Vagina (tissue), 2 donors: ENCODE data around the gene ITK. TPM values are rescaled to one million over a fixed set of nuclear protein-coding genes. Genes with fewer than 3 reads are reported as not detected.

Source experiments
- DNase-seq, 2 donors: peaks; one replicate each; pipeline ENCODE4 v3.0.0-alpha.2; 2017; ENCODE audit errors: extremely low spot score in 2 of 2
- H3K27ac ChIP-seq: fragments of 200-600 bp; sonication (generic); one replicate; pipeline ENCODE4 v1.5.1; 2019
- H3K27me3 ChIP-seq: fragments of 200-600 bp; sonication (generic); one replicate; pipeline ENCODE4 v1.5.1; 2019
- H3K36me3 ChIP-seq, 2 donors: fragments of 200-600 bp; sonication (generic); one replicate each; pipeline ENCODE4 v1.5.1; 2017 to 2019
- H3K4me1 ChIP-seq: fragments of 200-600 bp; sonication (generic); one replicate; pipeline ENCODE4 v1.5.1; 2019
- H3K4me3 ChIP-seq, 2 donors: fragments of 200-600 bp; sonication (generic); 1 replicate in 1 of 2; 2 replicates in 1 of 2; pipeline ENCODE4 v1.5.1; 2016 to 2019
- H3K9me3 ChIP-seq: fragments of 200-600 bp; sonication (generic); one replicate; pipeline ENCODE4 v1.5.1; 2019
- CTCF ChIP-seq, 3 experiments: fragments of 450-650 bp in 2 of 3; fragments of 200-600 bp in 1 of 3; sonication (generic) in 1 of 3; IDR thresholded peaks; one replicate each; pipeline ENCODE4 v1.5.1; 2017 to 2019; ENCODE audit warnings: antibody characterized with exemption in 3 of 3, mild to moderate bottlenecking in 2 of 3, moderate library complexity in 2 of 3
- POLR2A ChIP-seq, 2 donors: fragments of 450-650 bp; IDR thresholded peaks; one replicate each; pipeline ENCODE4 v1.6.1; 2017; ENCODE audit warnings: antibody characterized with exemption in 2 of 2, mild to moderate bottlenecking in 2 of 2, moderate library complexity in 2 of 2
- POLR2AphosphoS5 ChIP-seq, 2 donors: sonication (generic); formaldehyde crosslinking; IDR thresholded peaks; one replicate each; pipeline ENCODE4 v1.9.0; 2017; ENCODE audit warnings: antibody characterized with exemption in 2 of 2, mild to moderate bottlenecking in 2 of 2, low read depth in 1 of 2; ENCODE audit not compliant: insufficient read depth in 1 of 2
- intact Hi-C: fragments of 100-400 bp; cut with DNase I; formaldehyde crosslinking; loops from one replicate; pipeline ENCODE4 v1.15.1; 2023
- total RNA-seq: library from RNA; depleted of rRNA; stranded (reverse); fragments of >200 nt; gene quantifications from one replicate; pipeline ENCODE4 v1.2.3, GENCODE V29; 2016

ITK gene
- total RNA-seq, 1 donor from 2014 or later, result 15.7 TPM

- H3K4me1 ChIP-seq, result no peaks in the 10 kb centered on the region
- H3K36me3 ChIP-seq, result no peaks in the 10 kb centered on the region
- intact Hi-C loops, result no loop called here
- H3K27me3 ChIP-seq, result no peaks in the 10 kb centered on the region
- H3K27ac ChIP-seq, result no peak overlapping the region
- TF ChIP-seq POLR2AphosphoS5 (IDR thresholded peaks at IDR 0.05; ENCODE audit: insufficient read depth in 1 of 2, low read depth in 1 of 2) (no peak), CTCF (IDR thresholded peaks at IDR 0.05) (no peak), POLR2A (IDR thresholded peaks at IDR 0.05) (no peak)
- no peak overlapping the region for H3K4me3 ChIP-seq
- no peak for DNase-seq
- H3K9me3 ChIP-seq, result no peaks in the 10 kb centered on the region
These were observed 104.0 kb downstream of the ITK start for GRCh38 chr5:157284458-157285212.

DNA sequence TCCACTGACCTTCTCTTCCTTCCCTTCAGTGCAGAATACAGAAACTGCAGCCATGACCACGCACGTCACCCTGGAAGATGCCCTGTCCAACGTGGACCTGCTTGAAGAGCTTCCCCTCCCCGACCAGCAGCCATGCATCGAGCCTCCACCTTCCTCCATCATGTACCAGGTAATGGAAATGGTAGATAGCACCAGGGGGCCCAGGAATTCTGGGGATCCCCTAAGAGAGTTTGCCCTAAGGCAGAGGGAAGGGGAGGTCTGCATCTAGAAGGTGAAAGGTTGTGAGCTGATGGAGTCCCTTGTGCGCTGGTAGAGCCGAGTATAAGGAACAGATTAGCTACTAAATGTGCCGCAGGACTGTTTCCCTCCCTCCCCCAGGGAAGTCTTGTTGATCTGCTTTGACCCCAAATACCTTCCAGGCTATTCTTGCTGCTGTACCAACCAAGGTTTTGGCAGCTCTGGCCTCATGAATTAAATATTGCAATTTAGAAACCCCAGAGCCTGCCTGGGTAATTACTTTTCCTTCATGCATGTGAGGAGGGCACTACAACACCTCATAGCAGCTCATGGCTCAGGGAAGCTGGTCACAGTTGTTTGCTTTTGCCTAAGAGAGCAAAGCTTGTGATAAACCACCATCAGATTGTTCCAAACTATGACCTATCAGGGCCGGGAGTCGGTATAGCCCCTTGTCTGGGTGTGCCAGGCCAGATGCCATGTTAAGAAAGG, 104.8 kb downstream of the ITK start:
- DNase-seq, result peak in 1 of 2 donors; percentile 71
- H3K27ac ChIP-seq, result no peak overlapping the region
- H3K4me1 ChIP-seq, result no peaks in the 10 kb centered on the region
- no peak overlapping the region for H3K4me3 ChIP-seq
- no peaks in the 10 kb centered on the region for H3K36me3 ChIP-seq
- intact Hi-C loops, result no loop called here
- TF ChIP-seq POLR2AphosphoS5 (IDR thresholded peaks at IDR 0.05; ENCODE audit: insufficient read depth in 1 of 2, low read depth in 1 of 2) (no peak), CTCF (IDR thresholded peaks at IDR 0.05) (no peak), POLR2A (IDR thresholded peaks at IDR 0.05) (no peak)
- H3K27me3 ChIP-seq, result no peaks in the 10 kb centered on the region
- no peaks in the 10 kb centered on the region for H3K9me3 ChIP-seq

GRCh38 chr5:157286761-157287211, 106.1 kb downstream of the ITK start:
- Histone ChIP-seq H3K4me3 (no peak overlapping the region), H3K9me3 (no peaks in the 10 kb centered on the region), H3K27me3 (no peaks in the 10 kb centered on the region), H3K4me1 (no peaks in the 10 kb centered on the region), H3K36me3 (no peaks in the 10 kb centered on the region), H3K27ac (no peak overlapping the region)
- no peak for TF ChIP-seq POLR2A (IDR thresholded peaks at IDR 0.05)
- no peak for TF ChIP-seq CTCF (IDR thresholded peaks at IDR 0.05)
- TF ChIP-seq POLR2AphosphoS5 (IDR thresholded peaks at IDR 0.05; ENCODE audit: insufficient read depth in 1 of 2, low read depth in 1 of 2), result no peak
- intact Hi-C loops, result no loop called here
- peak in 1 of 2 donors; percentile 64 for DNase-seq

- Histone ChIP-seq H3K9me3 (no peaks in the 10 kb centered on the region), H3K4me1 (no peaks in the 10 kb centered on the region), H3K4me3 (no peak overlapping the region), H3K27me3 (no peaks in the 10 kb centered on the region), H3K36me3 (no peaks in the 10 kb centered on the region), H3K27ac (no peak overlapping the region)
- no peak for TF ChIP-seq CTCF (IDR thresholded peaks at IDR 0.05)
- no peak for TF ChIP-seq POLR2A (IDR thresholded peaks at IDR 0.05)
- no peak for TF ChIP-seq POLR2AphosphoS5 (IDR thresholded peaks at IDR 0.05; ENCODE audit: insufficient read depth in 1 of 2, low read depth in 1 of 2)
- DNase-seq, result no peak
- intact Hi-C loops, result no loop called here
These were observed 107.9 kb downstream of the ITK start for GRCh38 chr5:157288405-157289163.
